ENCODE results near the gene WWOX. TPM values are rescaled to one million over a fixed set of nuclear protein-coding genes. Genes with fewer than 3 reads are reported as not detected.

WWOX gene
- total and polyA plus RNA-seq, 2 of the 8 experiments (the other 6 are each of a cell fraction or from before 2014, with no cell fraction given) = 5.4 to 16.7 TPM

DNA sequence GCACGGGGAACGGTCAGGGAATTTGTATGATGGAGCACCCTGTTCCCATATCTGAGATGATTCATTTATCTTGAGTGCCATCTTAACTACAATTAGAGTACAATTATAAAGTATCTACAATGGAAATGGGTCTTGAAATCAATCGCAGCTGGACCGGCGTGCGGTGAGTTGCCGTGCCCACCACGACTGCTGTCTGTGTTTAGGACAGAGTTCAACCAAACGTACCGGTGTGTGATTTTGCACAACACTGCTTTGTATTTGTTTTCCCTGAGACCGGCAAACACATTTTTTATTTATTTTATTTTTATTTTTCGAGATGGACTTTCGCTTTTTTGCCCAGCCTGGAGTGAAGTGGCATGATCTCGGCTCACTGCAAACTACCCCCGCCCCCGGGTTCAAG lies 457.0 kb downstream of the WWOX start:
- H4K5ac ChIP-seq (ENCODE audit: insufficient read length, low read depth, low read length) = no peak overlapping the region
- no peak overlapping the region for H2AK5ac ChIP-seq (ENCODE audit: low read depth, low read length)
- ChIA-PET CTCF (ENCODE audit: partially characterized antibody) (no interaction called here), POLR2A (ENCODE audit: partially characterized antibody) (no interaction called here)
- H3K79me1 ChIP-seq (ENCODE audit: low read depth, low read length) = no peaks in the 10 kb centered on the region
- DNase-seq (ENCODE audit: low read depth in 1 of 2, low spot score in 2 of 2) (no peak), FAIRE-seq (no peak)
- no peaks in the 10 kb centered on the region for H3K9me3 ChIP-seq (ENCODE audit: insufficient read depth in 2 of 2, low read depth in 1 of 2, low read length in 1 of 2)
- H3K36me3 ChIP-seq (ENCODE audit: control insufficient read depth in 2 of 4, insufficient read depth in 4 of 4, low read length in 3 of 4) = no peaks in the 10 kb centered on the region
- no peaks in the 10 kb centered on the region for H3K79me2 ChIP-seq (ENCODE audit: control insufficient read depth in 1 of 2, insufficient read depth in 2 of 2, low read length in 2 of 2)
- H3K23me2 ChIP-seq (ENCODE audit: low read depth, low read length) = no peaks in the 10 kb centered on the region
- 92% methylated on average over 16 of the region's 16 CpGs; no CpG with 5 or more reads in 1 of the 2 experiments for WGBS, 2 experiments (ENCODE audit: extremely low coverage in 1 of 2, insufficient coverage in 1 of 2, insufficient read length in 1 of 2, insufficient replicate concordance in 2 of 2, low coverage in 1 of 2, low lambda C conversion rate in 2 of 2, missing lambda C conversion rate in 1 of 2)
- H4K20me1 ChIP-seq (replicated peaks in 1 of 2; ENCODE audit: control insufficient read depth in 1 of 2, insufficient read depth in 2 of 2, low read length in 2 of 2) = no peaks in the 10 kb centered on the region
- no peak overlapping the region for H3K18ac ChIP-seq (ENCODE audit: extremely low read depth, low read length)
- no peak overlapping the region for H3K14ac ChIP-seq (ENCODE audit: insufficient read length)
- no peak for TF ChIP-seq BACH1 (IDR thresholded peaks at IDR 0.05; ENCODE audit: low read length)
- no peak for TF ChIP-seq SIX5 (IDR thresholded peaks at IDR 0.05; ENCODE audit: low read depth, low read length)
- TF ChIP-seq POU5F1 (IDR thresholded peaks at IDR 0.05; ENCODE audit: low read depth, low read length) = no peak
- TF ChIP-seq EZH2 (IDR thresholded peaks at IDR 0.05; ENCODE audit: low read depth, low read length, severe bottlenecking) = no peak
- H3K4me1 ChIP-seq (replicated peaks in 1 of 4; ENCODE audit: control insufficient read depth in 3 of 4, insufficient read depth in 4 of 4, low read length in 3 of 4) = peaks cover 3 to 11% (median 8%) of the 10 kb centered on the region in 4 experiments; a peak in 6 of 7 replicates
- H2BK12ac ChIP-seq (ENCODE audit: low read depth, low read length) = no peak overlapping the region
- H4K8ac ChIP-seq (ENCODE audit: extremely low read depth, insufficient read depth, low read length) = no peak overlapping the region
- H3K4me2 ChIP-seq (ENCODE audit: insufficient read depth in 1 of 2, low read depth in 2 of 2, low read length in 2 of 2) = no peak overlapping the region
- H2BK120ac ChIP-seq (replicated peaks; ENCODE audit: low read depth, low read length) = no peak overlapping the region
- H3K4me3 ChIP-seq (ENCODE audit: extremely low read depth in 1 of 4, insufficient read depth in 2 of 4, low read depth in 3 of 4, low read length in 4 of 4) = no peak overlapping the region
- H2BK20ac ChIP-seq (ENCODE audit: low read length) = no peak overlapping the region
- no peak overlapping the region for H4K91ac ChIP-seq (replicated peaks; ENCODE audit: insufficient read length, low read length)
- H2AFZ ChIP-seq (ENCODE audit: low read length) = no peak overlapping the region
- no peak overlapping the region for H3K56ac ChIP-seq (replicated peaks; ENCODE audit: insufficient read length, low read depth, low read length)
- H3K4ac ChIP-seq (replicated peaks; ENCODE audit: insufficient read length, low read depth, low read length) = no peak overlapping the region
- no peak overlapping the region for H3K23ac ChIP-seq (ENCODE audit: insufficient read length)
- H3K27me3 ChIP-seq (replicated peaks in 1 of 4; ENCODE audit: control insufficient read depth in 3 of 4, extremely low read depth in 1 of 4, insufficient read depth in 3 of 4, low read length in 3 of 4) = no peaks in the 10 kb centered on the region
- no peak overlapping the region for H3K9ac ChIP-seq (replicated peaks in 1 of 4; ENCODE audit: extremely low read depth in 1 of 4, low read depth in 3 of 4, low read length in 3 of 4)
- no peak overlapping the region for H2BK5ac ChIP-seq (ENCODE audit: low read depth, low read length)
- no peak overlapping the region for H3K27ac ChIP-seq (ENCODE audit: low read depth, low read length)
- no peak overlapping the region for H2BK15ac ChIP-seq (ENCODE audit: low read length)

All from H1 (cell line).